ENCODE measurements around the gene ARMH3.

Gene ARMH3

GRCh38 chr10:101858723-101859500 is 197.1 kb downstream of the ARMH3 start:
- DNase-seq (ENCODE audit: low read depth in 2 of 2): no peak

DNA sequence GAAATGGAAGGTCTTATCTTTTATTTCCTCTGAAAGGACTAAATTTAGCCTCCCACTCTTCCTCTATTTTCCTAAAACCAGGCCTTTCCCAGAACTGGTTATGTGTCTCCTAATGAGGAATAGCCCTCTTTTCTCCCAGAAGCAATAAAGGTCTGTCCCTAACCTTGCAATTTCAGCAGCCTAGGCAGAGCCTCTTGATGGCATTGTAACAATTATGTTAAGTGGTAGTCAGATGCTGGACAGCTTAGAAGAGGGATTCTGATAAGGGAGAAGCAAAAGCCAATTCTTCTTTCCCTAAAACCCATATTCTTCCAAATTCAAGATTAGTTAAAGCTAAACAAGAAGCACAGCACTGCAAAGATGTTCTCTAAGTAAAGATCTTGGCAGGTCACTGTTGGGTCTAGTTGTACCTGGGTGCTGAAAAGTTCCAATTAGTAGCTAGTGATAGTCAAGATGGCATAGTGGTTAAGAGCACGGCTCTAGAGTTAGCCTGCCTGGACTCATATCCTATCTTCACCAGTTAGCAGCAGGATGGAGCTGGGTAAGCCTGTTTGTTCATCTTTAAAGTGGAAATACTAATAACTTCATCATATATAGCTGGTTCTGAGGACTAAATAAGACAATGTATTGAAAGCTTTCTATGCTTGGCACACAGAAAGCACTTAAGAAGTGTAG is 198.0 kb downstream of the ARMH3 start:
- no peak for DNase-seq (ENCODE audit: low read depth in 2 of 2)

DNA sequence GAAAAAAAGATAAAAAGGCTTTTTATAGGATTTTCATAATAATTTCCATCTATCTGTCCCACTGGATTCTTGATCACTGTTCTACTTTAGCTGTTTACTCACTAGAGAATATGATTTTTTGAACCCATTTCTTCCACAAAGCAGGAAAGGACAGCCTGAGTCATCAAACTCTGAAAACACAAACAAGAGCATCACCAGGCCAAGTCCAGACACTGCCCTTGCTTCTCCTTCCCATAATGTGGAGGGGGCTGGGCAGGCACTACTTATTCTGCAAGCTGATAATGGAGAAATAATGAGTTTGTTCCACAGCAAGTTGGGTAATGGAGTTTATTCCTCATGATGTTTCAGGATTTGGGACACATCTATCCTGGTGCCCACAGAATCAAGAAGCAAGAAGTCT is 199.3 kb downstream of the ARMH3 start:
- DNase-seq (ENCODE audit: low read depth in 2 of 2): no peak

GRCh38 chr10:101851411-101852116 is 204.4 kb downstream of the ARMH3 start:
- DNase-seq (ENCODE audit: low read depth in 2 of 2): no peak

- no peak for DNase-seq (ENCODE audit: low read depth in 2 of 2)
Measured at GRCh38 chr10:101850749-101851148, 205.2 kb downstream of the ARMH3 start.

DNA sequence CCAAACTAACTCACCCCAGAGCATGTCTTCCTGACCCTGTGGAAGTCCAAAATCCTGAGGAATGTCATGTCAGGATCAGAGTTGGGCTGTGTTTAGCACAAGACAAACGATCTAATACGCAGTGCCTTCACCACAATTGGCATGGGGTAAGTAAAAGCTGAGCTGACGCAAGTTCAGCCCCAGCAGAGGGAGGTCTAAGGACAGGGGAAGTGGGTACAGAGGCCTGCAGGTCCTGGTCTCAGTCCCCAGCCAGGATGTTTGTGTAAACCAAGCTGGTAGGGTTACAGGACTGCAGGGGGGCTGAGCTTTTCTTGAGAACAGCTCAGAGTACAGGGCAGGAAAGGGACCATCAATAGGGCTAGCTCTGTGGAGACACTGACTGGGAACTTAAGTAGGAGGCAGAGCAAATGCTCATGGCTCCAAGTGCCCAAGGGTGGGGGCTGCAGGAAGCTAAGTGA is 207.1 kb downstream of the ARMH3 start:
- no peak for DNase-seq (ENCODE audit: low read depth in 2 of 2)

GRCh38 chr10:101848408-101848807 is 207.6 kb downstream of the ARMH3 start:
- no peak for DNase-seq (ENCODE audit: low read depth in 2 of 2)

- DNase-seq (ENCODE audit: low read depth in 2 of 2): no peak
Measured at GRCh38 chr10:101845893-101846292, 210.1 kb downstream of the ARMH3 start.

GRCh38 chr10:101843032-101844021 is 212.6 kb downstream of the ARMH3 start, which contains the start of gene KCNIP2:
TSS of gene KCNIP2 (minus strand) at chr10:101843800. CDS start at chr10:101843568, 232 bp downstream.
- DNase-seq (ENCODE audit: low read depth in 2 of 2): peak; percentile 46 to 61

GRCh38 chr10:101841826-101842225 is 214.1 kb downstream of the ARMH3 start:
- no peak for DNase-seq (ENCODE audit: low read depth in 2 of 2)

GRCh38 chr10:101840741-101841453 is 215.1 kb downstream of the ARMH3 start:
- no peak for DNase-seq (ENCODE audit: low read depth in 2 of 2)

GRCh38 chr10:101840102-101840684 is 215.8 kb downstream of the ARMH3 start:
- no peak for DNase-seq (ENCODE audit: low read depth in 2 of 2)

DNA sequence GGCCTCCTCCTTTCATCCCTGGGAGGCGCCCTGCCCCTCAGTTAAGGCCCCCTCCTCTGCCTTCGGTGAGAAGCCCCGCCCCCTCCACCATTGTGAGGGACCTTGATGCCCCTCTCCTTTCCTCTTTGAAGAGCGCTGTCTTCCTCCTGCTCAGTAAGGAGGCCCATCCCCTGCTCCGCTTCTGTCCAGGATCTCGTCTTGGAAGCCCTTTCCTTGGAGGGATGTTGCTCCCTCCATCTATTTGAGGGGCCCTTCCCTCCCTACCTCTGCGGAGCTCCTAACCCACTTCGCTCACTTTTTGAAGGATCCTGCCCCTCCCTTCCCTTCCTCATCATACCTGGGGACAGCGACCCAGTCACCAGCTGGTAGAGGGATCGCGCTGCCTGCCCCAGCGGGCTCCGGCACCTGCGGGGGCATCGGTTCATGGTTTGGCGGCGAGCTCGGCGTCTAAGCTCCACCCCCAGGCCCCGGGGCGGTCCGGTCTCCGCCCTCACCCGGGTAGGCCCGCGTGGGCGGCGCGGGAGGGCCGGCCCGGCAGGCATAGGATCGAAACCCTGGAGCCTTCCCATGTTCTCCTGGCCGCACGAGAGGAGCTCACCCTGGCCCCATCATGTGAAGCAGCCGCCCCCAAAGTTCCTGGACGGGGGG is 216.4 kb downstream of the ARMH3 start:
- DNase-seq (ENCODE audit: low read depth in 2 of 2): peak in 1 of 2 donors; percentile 55

DNA sequence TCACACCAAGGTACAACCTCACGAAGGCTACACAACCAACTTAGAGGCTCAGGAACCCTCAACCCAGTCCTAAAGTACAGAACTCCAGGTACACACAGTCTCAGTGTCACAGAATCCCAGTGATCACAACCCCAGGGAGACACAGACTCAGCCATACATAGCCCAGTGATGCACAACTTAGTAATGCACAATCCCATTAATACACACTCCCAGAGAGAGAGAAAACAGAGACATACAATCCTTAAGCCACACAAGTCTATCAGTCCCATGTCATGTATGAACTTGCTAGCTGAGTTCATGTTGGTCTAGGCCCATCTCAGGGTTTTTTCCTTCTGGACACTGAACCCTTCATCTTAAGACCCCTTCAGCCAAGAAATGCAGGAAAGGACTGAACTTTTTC is 217.0 kb downstream of the ARMH3 start:
- no peak for DNase-seq (ENCODE audit: low read depth in 2 of 2)

- DNase-seq (ENCODE audit: low read depth in 2 of 2): no peak
Measured at GRCh38 chr10:101838416-101838970, 217.5 kb downstream of the ARMH3 start.

GRCh38 chr10:101837748-101838147 is 218.2 kb downstream of the ARMH3 start:
- DNase-seq (ENCODE audit: low read depth in 2 of 2): no peak

GRCh38 chr10:101835362-101835761 is 220.6 kb downstream of the ARMH3 start:
- no peak for DNase-seq (ENCODE audit: low read depth in 2 of 2)

- no peak for DNase-seq (ENCODE audit: low read depth in 2 of 2)
Measured at GRCh38 chr10:101834341-101834740, 221.6 kb downstream of the ARMH3 start.

- no peak for DNase-seq (ENCODE audit: low read depth in 2 of 2)
Measured at GRCh38 chr10:101833466-101833865, 222.5 kb downstream of the ARMH3 start.

Measured in stimulated activated CD8-positive, alpha-beta memory T cell treated with anti-CD3 and anti-CD28 coated beads, Interleukin-15, amount 100 ng/mL, for 4 hours (primary cell).